GM12801 (cell line): ENCODE data around the gene FBXL4.

Source experiments
- CTCF ChIP-seq: IDR thresholded peaks from one replicate; pipeline ENCODE4 v1.5.1; 2011; ENCODE audit warnings: control low read depth; ENCODE audit not compliant: insufficient read length; ENCODE audit errors: extremely low read depth

Gene FBXL4

GRCh38 chr6:98931696-98932095 lies 16.1 kb downstream of the FBXL4 start:
- TF ChIP-seq CTCF = no peak

- no peak for TF ChIP-seq CTCF
These were observed 18.2 kb downstream of the FBXL4 start for GRCh38 chr6:98929498-98930060.

GRCh38 chr6:98928688-98929087 lies 19.1 kb downstream of the FBXL4 start:
- no peak for TF ChIP-seq CTCF

GRCh38 chr6:98927534-98927933 lies 20.2 kb downstream of the FBXL4 start:
- TF ChIP-seq CTCF = no peak

- TF ChIP-seq CTCF = no peak
These were observed 21.9 kb downstream of the FBXL4 start for GRCh38 chr6:98925831-98926230.

- TF ChIP-seq CTCF = no peak
These were observed 23.1 kb downstream of the FBXL4 start for GRCh38 chr6:98924647-98925046.

- no peak for TF ChIP-seq CTCF
These were observed 26.8 kb downstream of the FBXL4 start for GRCh38 chr6:98920904-98921431.
